Natural killer cell (primary cell): Measurements from ENCODE around the gene COQ9. TPM values are rescaled to one million over a fixed set of nuclear protein-coding genes. Genes with fewer than 3 reads are reported as not detected.
A peak's percentile ranks its signal among the peaks of the same experiment; 100 is the strongest.

Experiments used
- ATAC-seq, 3 donors: fragments of 150-1000 bp in 2 of 3; fragments of 200-7000 bp in 1 of 3; cut with Tn5 transposase; 1 replicate in 1 of 3; 2 replicates in 2 of 3; pipeline ENCODE4 v1.10.0; 2021; ENCODE audit warnings: mild to moderate bottlenecking in 2 of 3, moderate library complexity in 2 of 3
- DNase-seq, 2 donors: peaks; one replicate each; pipeline versions ENCODE4 v3.0.0 to v3.0.0-alpha.2; 2013 to 2021; ENCODE audit warnings: mixed read lengths in 1 of 2
- H3K27ac ChIP-seq: one replicate; pipeline ENCODE4 v1.5.1; 2013; ENCODE audit warnings: mild to moderate bottlenecking, low read length
- H3K27me3 ChIP-seq: one replicate; pipeline ENCODE4 v1.6.1; 2013; ENCODE audit warnings: low read length; ENCODE audit not compliant: control insufficient read depth, insufficient read depth
- H3K36me3 ChIP-seq: one replicate; pipeline ENCODE4 v1.6.1; 2013; ENCODE audit warnings: low read length; ENCODE audit not compliant: control insufficient read depth, insufficient read depth
- H3K4me1 ChIP-seq: one replicate; pipeline ENCODE4 v1.6.1; 2013; ENCODE audit warnings: low read length; ENCODE audit not compliant: control insufficient read depth, insufficient read depth
- H3K4me3 ChIP-seq: one replicate; pipeline ENCODE4 v1.5.1; 2013; ENCODE audit warnings: low read length
- H3K9me3 ChIP-seq: one replicate; pipeline ENCODE4 v1.6.1; 2013; ENCODE audit warnings: low read length; ENCODE audit not compliant: control insufficient read depth, insufficient read depth
- H3K27ac Mint-ChIP-seq, 2 donors: one replicate each; pipeline ENCODE4 v1.8.0; 2022; ENCODE audit warnings: mild to moderate bottlenecking in 2 of 2, mixed read lengths in 2 of 2, moderate library complexity in 1 of 2
- H3K27me3 Mint-ChIP-seq, 2 donors: one replicate each; pipeline ENCODE4 v1.8.0; 2022; ENCODE audit warnings: low read depth in 2 of 2, mixed read lengths in 2 of 2
- H3K36me3 Mint-ChIP-seq: one replicate; pipeline ENCODE4 v1.8.0; 2022; ENCODE audit warnings: mixed read lengths
- H3K4me1 Mint-ChIP-seq, 2 donors: one replicate each; pipeline ENCODE4 v1.8.0; 2022; ENCODE audit warnings: mixed read lengths in 2 of 2
- H3K4me3 Mint-ChIP-seq: one replicate; pipeline ENCODE4 v1.8.0; 2022; ENCODE audit warnings: mild to moderate bottlenecking, moderate library complexity, mixed read lengths
- H3K9me3 Mint-ChIP-seq, 2 donors: one replicate each; pipeline ENCODE4 v1.8.0; 2022; ENCODE audit warnings: mixed read lengths in 2 of 2
- CTCF ChIP-seq: fragments of 200-600 bp; IDR thresholded peaks from one replicate; pipeline ENCODE4 v1.8.0; 2022; ENCODE audit warnings: antibody characterized with exemption
- WGBS: methylation state at CpG from one replicate; pipeline ENCODE4 v1.1.7; 2013; ENCODE audit warnings: missing lambda C conversion rate; ENCODE audit not compliant: insufficient coverage; 5-methylcytosine and 5-hydroxymethylcytosine counted together
- intact Hi-C: fragments of 100-400 bp; cut with micrococcal nuclease; formaldehyde crosslinking; loops from one replicate; pipeline ENCODE4 v1.14.2; 2022
- total RNA-seq, 4 donors: library from RNA; stranded (reverse); fragments of 120-200 nt in 1 of 4; gene quantifications; one replicate each; pipeline versions ENCODE4 v1.2.3 to v1.2.4, GENCODE V29; 2013 to 2022

Gene COQ9
- total RNA-seq, 3 donors from 2014 or later (not counting 1 experiment from before 2014, with no cell fraction given) = 16.9 to 30.2 (median 18.3) TPM

- Histone ChIP-seq H3K4me3 (peak overlapping the region; percentile 70), H3K4me1 (peaks cover 20% of the 10 kb centered on the region), H3K27me3 (no peaks in the 10 kb centered on the region), H3K27ac (no peak overlapping the region), H3K36me3 (no peaks in the 10 kb centered on the region), H3K9me3 (no peaks in the 10 kb centered on the region)
- ATAC-seq (no peak), DNase-seq (no peak)
- Mint-ChIP-seq H3K9me3 (no peaks in the 10 kb centered on the region), H3K27me3 (peaks cover 0 to 3% of the 10 kb centered on the region in 2 donors), H3K4me1 (peaks cover 11 to 30% of the 10 kb centered on the region in 2 donors), H3K4me3 (peak overlapping the region; percentile 91), H3K27ac (peak overlapping the region in 1 of 2 donors; percentile 85), H3K36me3 (no peaks in the 10 kb centered on the region)
- 78% methylated on average over 14 of the region's 14 CpGs for WGBS
- no peak for TF ChIP-seq CTCF
- intact Hi-C loops = no loop called here
Measured at GRCh38 chr16:57485091-57485915, 38.0 kb downstream of the COQ9 start.

- no peaks in the 10 kb centered on the region for H3K36me3 ChIP-seq
- no peak within 1 kb of the TSS for H3K27ac ChIP-seq
- no peak for TF ChIP-seq CTCF
- peak within 1 kb of the TSS; percentile 70 for H3K4me3 ChIP-seq
- Mint-ChIP-seq H3K9me3 (no peaks in the 10 kb centered on the region), H3K4me3 (peak within 1 kb of the TSS; percentile 91), H3K27ac (peak within 1 kb of the TSS in 1 of 2 donors; percentile 85), H3K4me1 (peaks cover 11 to 26% of the 10 kb centered on the region in 2 donors), H3K36me3 (no peaks in the 10 kb centered on the region), H3K27me3 (peaks cover 0 to 3% of the 10 kb centered on the region in 2 donors)
- peaks cover 20% of the 10 kb centered on the region for H3K4me1 ChIP-seq
- H3K9me3 ChIP-seq = no peaks in the 10 kb centered on the region
- intact Hi-C loops = loop anchor here (2.0 kb wide), 1 partner anchor 51 kb away; the partner anchor contains the start of gene CCDC102A
- DNase-seq (peak; percentile 68 to 85), ATAC-seq (peak; percentile 88 to 95 (median 94))
- 1% methylated on average over 73 of the region's 73 CpGs for WGBS
- H3K27me3 ChIP-seq = no peaks in the 10 kb centered on the region
Measured at GRCh38 chr16:57485916-57486857, 38.9 kb downstream of the COQ9 start, which contains the start of gene DOK4. Gene DOK4 (minus strand): TSS chr16:57486493. CDS start chr16:57479507, 6,986 bp downstream.

- Mint-ChIP-seq H3K27ac (peak overlapping the region in 1 of 2 donors; percentile 79), H3K27me3 (peaks cover 5 to 7% of the 10 kb centered on the region in 2 donors), H3K9me3 (no peaks in the 10 kb centered on the region), H3K36me3 (no peaks in the 10 kb centered on the region), H3K4me1 (peaks cover 11 to 26% of the 10 kb centered on the region in 2 donors), H3K4me3 (peak overlapping the region; percentile 79)
- intact Hi-C loops = loop anchor here (2.0 kb wide), 1 partner anchor 50 kb away; the partner anchor contains the start of gene CCDC102A
- H3K4me1 ChIP-seq = peaks cover 20% of the 10 kb centered on the region
- no peaks in the 10 kb centered on the region for H3K27me3 ChIP-seq
- no peak for DNase-seq
- H3K36me3 ChIP-seq = no peaks in the 10 kb centered on the region
- no peak overlapping the region for H3K4me3 ChIP-seq
- no peak for ATAC-seq
- H3K27ac ChIP-seq = no peak overlapping the region
- no peaks in the 10 kb centered on the region for H3K9me3 ChIP-seq
- 91% methylated on average over 8 of the region's 8 CpGs for WGBS
- TF ChIP-seq CTCF = no peak
Measured at GRCh38 chr16:57486858-57487834, 39.9 kb downstream of the COQ9 start.
